ENCODE results near the gene MGAT2.

Gene MGAT2

GRCh38 chr14:49659526-49660455 lies 39.2 kb downstream of the MGAT2 start:
- no peak for DNase-seq

- DNase-seq: no peak
Observed at GRCh38 chr14:49670475-49670874, 49.9 kb downstream of the MGAT2 start.

All from DMS 273 treated with DMSO at 0.1 percent for 48 hours (cell line).